Mucosa of descending colon (tissue), 3 donors: ENCODE results near the gene NRIP3. TPM values are rescaled to one million over a fixed set of nuclear protein-coding genes. Genes with fewer than 3 reads are reported as not detected.
A peak's percentile ranks its signal among the peaks of the same experiment; 100 is the strongest.

ENCODE experiments used
- ATAC-seq: fragments of 200-7000 bp; cut with Tn5 transposase; one replicate; pipeline ENCODE4 v1.9.1; 2020; ENCODE audit warnings: mild to moderate bottlenecking, moderate library complexity
- DNase-seq, 3 donors: peaks; one replicate each; pipeline ENCODE4 v3.0.0-alpha.2; 2020
- H3K36me3 ChIP-seq: fragments of 200-600 bp; one replicate; pipeline ENCODE4 v1.8.0; 2021; ENCODE audit warnings: low read depth, mild to moderate bottlenecking
- H3K4me1 ChIP-seq: fragments of 200-600 bp; one replicate; pipeline ENCODE4 v1.8.0; 2021; ENCODE audit warnings: low read depth, mild to moderate bottlenecking
- H3K4me3 ChIP-seq: fragments of 200-600 bp; one replicate; pipeline ENCODE4 v1.8.0; 2021; ENCODE audit warnings: mild to moderate bottlenecking
- H3K9me3 ChIP-seq: fragments of 200-600 bp; one replicate; pipeline ENCODE4 v1.8.0; 2021; ENCODE audit warnings: mild to moderate bottlenecking
- CTCF ChIP-seq: fragments of 200-600 bp; IDR thresholded peaks from one replicate; pipeline ENCODE4 v1.8.0; 2022; ENCODE audit warnings: antibody characterized with exemption, mild to moderate bottlenecking
- intact Hi-C, 2 donors: fragments of 100-400 bp; cut with DNase I in 1 of 2; cut with micrococcal nuclease in 1 of 2; formaldehyde crosslinking; loops; one replicate each; pipeline versions ENCODE4 v1.11.0 to v1.11.1; 2022; cut with DNase I, micrococcal nuclease
- total RNA-seq, 3 donors: library from RNA; stranded (reverse); fragmentation: NEBNext Ultra II Directional in 2 of 3; extraction: Animal tissue kit (Norgen Biotek cat#: 25700) in 2 of 3; gene quantifications; one replicate each; pipeline versions ENCODE4 v1.2.1 to v1.2.4, GENCODE V29; 2021 to 2023
- donor health status: DM: no; HTN: no; CAD: no; lungs with moderate emphysema.
- donor health status: DM: no; HTN: no; CAD: no.
- donor health status: DM: no; HTN: yes; CAD: no.

Gene NRIP3
- total RNA-seq, 3 donors from 2014 or later: 0.20 to 1.6 (median 0.63) TPM

GRCh38 chr11:8971196-8971923 is 32.4 kb downstream of the NRIP3 start:
- no peak for TF ChIP-seq CTCF
- intact Hi-C loops: no loop called here
- Histone ChIP-seq H3K4me1 (no peaks in the 10 kb centered on the region), H3K36me3 (no peaks in the 10 kb centered on the region), H3K9me3 (no peaks in the 10 kb centered on the region), H3K4me3 (no peak overlapping the region)
- ATAC-seq (no peak), DNase-seq (no peak)

DNA sequence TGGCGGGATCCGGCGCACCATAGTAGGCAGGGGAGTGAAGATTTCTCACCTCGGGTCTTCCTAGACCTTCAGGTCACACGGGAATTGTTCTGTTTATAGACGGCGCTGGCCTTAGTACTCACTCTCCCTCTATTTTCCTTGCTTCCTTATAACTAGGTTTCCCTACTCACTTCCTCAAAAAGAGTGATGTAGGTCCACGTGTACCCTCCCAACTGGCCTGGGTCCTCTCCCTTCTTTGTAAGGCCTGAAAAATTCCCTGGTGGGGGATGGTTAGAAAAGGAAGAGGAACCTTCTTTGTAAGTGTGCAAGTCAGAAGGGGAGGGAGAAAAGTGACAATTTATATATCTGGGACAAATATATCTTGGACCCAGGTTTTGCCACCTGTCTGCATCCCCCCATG is 36.6 kb downstream of the NRIP3 start:
- TF ChIP-seq CTCF: no peak
- intact Hi-C loops: no loop called here
- peaks cover 11% of the 10 kb centered on the region for H3K4me1 ChIP-seq
- H3K9me3 ChIP-seq: no peaks in the 10 kb centered on the region
- H3K36me3 ChIP-seq: no peaks in the 10 kb centered on the region
- no peak for DNase-seq
- ATAC-seq: no peak
- H3K4me3 ChIP-seq: no peak overlapping the region

DNA sequence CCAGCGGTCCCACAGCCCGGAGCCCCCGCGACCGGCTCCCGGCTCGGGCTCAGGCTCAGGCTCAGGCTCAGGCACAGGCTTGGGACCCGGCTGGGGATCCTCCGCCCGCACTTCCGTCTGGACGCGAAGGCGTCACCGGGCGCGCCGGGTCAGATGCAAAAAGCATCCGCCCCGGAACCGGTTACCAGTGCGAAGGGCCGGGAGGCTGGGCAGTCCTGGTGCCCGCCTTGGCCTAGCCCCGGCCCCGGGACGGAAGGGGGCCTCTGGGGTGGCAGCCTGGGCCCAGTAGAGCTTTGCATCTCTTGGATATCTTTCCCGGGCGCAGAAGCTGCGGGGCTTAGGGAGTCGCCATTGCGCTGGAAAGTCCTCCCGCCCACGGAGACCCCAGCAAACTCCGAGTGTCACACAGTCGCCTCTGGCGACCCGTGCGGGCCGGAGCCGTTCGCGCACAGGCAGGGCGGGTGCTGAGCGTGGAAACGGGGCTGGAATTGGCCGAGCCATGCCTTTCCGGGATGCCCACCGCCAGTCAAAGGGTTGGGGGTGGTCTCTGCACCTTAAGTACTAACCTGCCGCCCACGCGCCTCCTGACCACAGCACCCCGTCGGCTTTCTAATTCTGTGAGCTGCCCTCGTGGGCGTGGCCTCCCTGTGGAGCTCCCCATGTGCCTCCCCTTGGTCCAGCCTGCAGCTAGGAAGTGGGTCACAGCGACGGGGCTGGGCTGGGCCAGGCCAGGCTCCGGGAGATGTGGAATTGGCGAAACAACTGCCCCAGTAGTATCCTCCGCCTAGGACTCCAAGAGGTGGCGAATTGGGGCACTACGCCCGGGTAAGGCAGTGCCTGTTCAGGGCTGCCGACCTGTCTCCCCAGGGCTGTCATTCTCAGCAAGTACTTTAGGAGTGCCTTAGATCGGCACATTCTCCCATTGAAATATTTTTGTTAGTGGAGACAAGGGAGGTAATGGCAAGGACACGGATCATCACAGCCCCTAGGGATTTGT is 39.2 kb downstream of the NRIP3 start, which contains the start of gene TMEM9B:
TMEM9B (minus strand) TSS at position 119 of the 997 bp plus-strand sequence. CDS start 129 bp downstream, outside the sequence.
- no peaks in the 10 kb centered on the region for H3K9me3 ChIP-seq
- TF ChIP-seq CTCF: no peak
- H3K36me3 ChIP-seq: no peaks in the 10 kb centered on the region
- ATAC-seq (peak; percentile 94), DNase-seq (peak; percentile 94 to 96 (median 95))
- intact Hi-C loops: no loop called here
- peaks cover 15% of the 10 kb centered on the region for H3K4me1 ChIP-seq
- peak within 1 kb of the TSS; percentile 67 for H3K4me3 ChIP-seq

GRCh38 chr11:8963569-8964323 is 40.1 kb downstream of the NRIP3 start:
- ATAC-seq: peak; percentile 86
- H3K36me3 ChIP-seq: no peaks in the 10 kb centered on the region
- peak overlapping the region; percentile 67 for H3K4me3 ChIP-seq
- peak; percentile 89 to 93 (median 91) for DNase-seq
- H3K9me3 ChIP-seq: no peaks in the 10 kb centered on the region
- TF ChIP-seq CTCF: no peak
- intact Hi-C loops: no loop called here
- H3K4me1 ChIP-seq: peaks cover 23% of the 10 kb centered on the region

DNA sequence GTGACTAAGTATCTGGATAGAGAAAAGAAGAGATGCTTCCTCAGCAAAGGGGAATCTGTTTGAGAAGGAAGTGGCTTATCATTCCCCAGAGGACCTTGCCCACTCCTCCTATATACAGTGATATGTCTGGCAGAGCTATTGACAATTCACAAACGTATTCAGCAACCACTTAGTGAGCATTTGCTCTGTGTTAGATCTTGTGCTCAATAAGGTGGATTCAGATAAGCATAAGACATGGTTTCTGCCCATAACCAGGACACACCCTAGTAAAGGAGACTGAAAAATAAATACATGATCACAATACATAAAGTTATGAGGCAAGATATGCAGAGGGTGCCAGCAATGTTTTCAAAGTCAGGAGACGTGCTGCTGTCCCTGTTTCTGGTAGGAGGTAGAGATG is 41.0 kb downstream of the NRIP3 start:
- Histone ChIP-seq H3K9me3 (no peaks in the 10 kb centered on the region), H3K4me1 (peaks cover 23% of the 10 kb centered on the region), H3K4me3 (no peak overlapping the region), H3K36me3 (no peaks in the 10 kb centered on the region)
- TF ChIP-seq CTCF: no peak
- ATAC-seq: no peak
- DNase-seq: no peak
- intact Hi-C loops: no loop called here
